Keratinocyte (primary cell): ENCODE data around the gene CD200.

Source experiments
- CTCF ChIP-seq, 3 experiments: IDR thresholded peaks in 1 of 3; conservative IDR thresholded peaks in 1 of 3; optimal IDR thresholded peaks in 1 of 3; 2 replicates in 2 of 3; 3 replicates in 1 of 3; pipeline versions ENCODE3 to v1.5.1; 2011; ENCODE audit warnings: low read length in 3 of 3, mild to moderate bottlenecking in 3 of 3, moderate library complexity in 2 of 3, control low read depth in 1 of 3, inconsistent platforms in 1 of 3; ENCODE audit not compliant: insufficient read depth in 2 of 3; ENCODE audit errors: extremely low read depth in 1 of 3
- EZH2 ChIP-seq: IDR thresholded peaks from one replicate; pipeline ENCODE4 v1.6.1; 2012; ENCODE audit warnings: inconsistent platforms, mild to moderate bottlenecking, low read length, moderate library complexity

DNA sequence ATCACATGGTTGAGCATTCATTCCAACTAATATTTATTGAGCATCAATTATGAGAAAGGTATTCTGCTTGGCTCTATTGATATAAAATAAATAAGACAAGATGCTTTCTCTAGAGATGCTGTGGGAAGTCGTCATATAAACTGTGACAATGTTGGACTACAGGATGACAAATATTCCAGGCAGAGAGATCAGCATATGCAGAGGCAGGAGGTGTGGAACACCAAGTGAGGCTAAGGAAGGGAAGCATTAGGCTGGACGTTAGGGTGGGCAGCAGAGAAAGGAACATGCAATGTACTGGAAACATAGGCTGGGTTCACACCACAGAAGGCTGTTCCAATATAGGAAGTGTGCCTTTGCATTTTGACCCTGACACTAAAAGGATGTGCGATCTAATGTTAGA, 38.6 kb downstream of the CD200 start:
- no peak for TF ChIP-seq CTCF (optimal IDR thresholded peaks at IDR 0.05 in 1 of 3, IDR thresholded peaks at IDR 0.05 in 1 of 3, conservative IDR thresholded peaks at IDR 0.05 in 1 of 3; ENCODE audit: extremely low read depth in 1 of 3, insufficient read depth in 2 of 3, low read length in 3 of 3)
- no peak for TF ChIP-seq EZH2
